Measurements from ENCODE around the gene CDK6.

- TF ChIP-seq CTCF (IDR thresholded peaks at IDR 0.05): no peak
- no peak for TF ChIP-seq EZH2 (IDR thresholded peaks at IDR 0.05)
- no peak for TF ChIP-seq EZH2phosphoT487 (IDR thresholded peaks at IDR 0.05)
Measured at GRCh38 chr7:92856436-92856835, 20.1 kb upstream of the CDK6 start.

Data from neural progenitor cell (in vitro differentiated cells).